ENCODE data around the gene CHRNA4. TPM values are rescaled to one million over a fixed set of nuclear protein-coding genes. Genes with fewer than 3 reads are reported as not detected.

Gene CHRNA4
- total and polyA plus RNA-seq, 2 of the 13 experiments (the other 11 are each of a cell fraction or from before 2014, with no cell fraction given): not detected

- WGBS (ENCODE audit: low lambda C conversion rate): 17% methylated on average over 21 of the region's 21 CpGs
- Histone ChIP-seq H2AFZ (ENCODE audit: low read length) (no peak overlapping the region), H3K27ac (ENCODE audit: extremely low read length, insufficient read depth, low read length) (no peak overlapping the region), H3K4me3 (replicated peaks in 1 of 3; ENCODE audit: insufficient read depth in 1 of 3, low read depth in 2 of 3, low read length in 3 of 3) (no peak overlapping the region), H3K27me3 (ENCODE audit: control insufficient read depth in 1 of 2, insufficient read depth in 2 of 2, low read length in 2 of 2) (peaks cover 4 to 11% of the 10 kb centered on the region in 2 experiments), H3K4me2 (ENCODE audit: low read depth, low read length) (no peak overlapping the region), H3K79me2 (ENCODE audit: insufficient read depth, low read length) (no peaks in the 10 kb centered on the region), H3K9me3 (ENCODE audit: low read length) (no peaks in the 10 kb centered on the region), H3K4me1 (ENCODE audit: insufficient read depth, low read length) (no peaks in the 10 kb centered on the region), H3K36me3 (replicated peaks in 1 of 2; ENCODE audit: control insufficient read depth in 1 of 2, insufficient read depth in 2 of 2, low read length in 2 of 2) (no peaks in the 10 kb centered on the region), H3K9ac (ENCODE audit: insufficient read depth, low read depth, low read length) (no peak overlapping the region), H4K20me1 (ENCODE audit: insufficient read depth, low read length) (no peaks in the 10 kb centered on the region; the same call in 1 of the 2 replicates)
- no peak for FAIRE-seq
- BruUV-seq (replicated peaks): no TSS peak
- no peak for ATAC-seq
- in situ Hi-C loops (cut with HindIII; ENCODE audit: extremely low pct_ligation_motif_present, low pct_unique_long_range_greater_than_20kb) (no loop called here), intact Hi-C loops (cut with micrococcal nuclease; ENCODE audit: unreplicated experiment) (no loop called here)
- POLR2A ChIA-PET: no interaction called here
- CTCF ChIA-PET (ENCODE audit: low intra/inter-chr PET ratio, low total read pairs): no interaction called here
- no peak for DNase-seq (ENCODE audit: low spot score)
- no peak for TF ChIP-seq TMF1 (CRISPR knock-in tag; IDR thresholded peaks at IDR 0.05; ENCODE audit: low read depth)
- peak; percentile 35; the same call in 1 of the 2 replicates for TF ChIP-seq ZNF263 (CRISPR knock-in tag; IDR thresholded peaks at IDR 0.05)
- no peak for TF ChIP-seq ZNF646 (CRISPR knock-in tag; IDR thresholded peaks at IDR 0.05)
Observed at GRCh38 chr20:63328718-63329275, 32.4 kb downstream of the CHRNA4 start.
